Measurements from ENCODE around the gene FAM222B.
"Not testable (repeated sequence)": the region's sequence is repeated elsewhere in the genome, so short reads cannot be mapped to it uniquely, and the experiment has no call there.

FAM222B gene

DNA sequence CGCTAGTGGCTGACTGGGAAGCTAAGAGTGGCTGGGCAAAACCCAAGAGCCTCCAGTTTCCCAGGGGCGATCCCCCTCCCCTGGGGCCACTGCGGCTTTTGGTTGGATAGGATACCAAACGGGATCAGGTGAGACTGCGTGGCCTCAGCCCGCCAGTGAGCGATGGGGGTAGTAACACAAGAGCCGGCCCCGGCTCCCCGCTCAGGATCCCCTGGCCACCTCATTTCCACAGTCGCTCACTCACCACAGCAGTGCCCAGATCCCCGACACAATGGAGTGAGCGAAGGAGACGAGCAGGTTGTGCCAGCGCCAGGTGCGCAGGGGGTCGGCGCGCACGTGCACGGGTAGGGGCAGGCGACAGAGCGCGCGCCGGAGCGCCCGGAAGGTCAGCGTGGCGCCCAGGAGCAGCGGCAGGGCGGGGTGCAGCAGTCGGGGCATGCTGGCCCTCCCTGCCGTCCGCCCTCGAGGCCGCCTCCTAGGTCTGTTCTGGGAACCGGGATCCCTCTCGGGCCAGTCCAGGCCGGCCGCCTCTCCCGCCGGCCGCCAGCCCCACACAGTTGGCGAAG lies 116.8 kb downstream of the FAM222B start:
- peak; percentile 61 for DNase-seq

DNA sequence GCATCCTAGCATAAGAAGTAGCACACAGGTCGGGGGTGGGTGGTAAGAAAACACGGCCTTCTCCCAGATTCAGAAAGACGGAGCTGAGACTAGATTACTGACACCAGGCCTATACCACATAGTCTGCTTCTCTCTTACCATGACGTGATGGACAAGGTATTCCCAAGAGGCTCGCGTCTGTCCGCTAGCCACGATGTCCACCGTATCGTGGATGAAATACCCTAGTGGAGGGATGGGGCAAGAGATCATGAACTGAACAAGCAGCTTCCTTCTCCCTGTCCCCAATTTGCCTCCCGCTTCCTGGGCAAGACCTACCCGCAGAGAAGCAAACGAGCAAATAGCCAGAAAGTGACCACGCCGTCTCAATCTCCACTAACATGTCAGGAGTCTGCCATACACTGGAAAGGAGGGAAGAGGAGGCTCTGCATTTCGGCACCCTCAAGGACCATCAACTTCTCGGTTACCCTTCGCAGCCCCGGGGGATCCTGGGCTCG lies 117.4 kb downstream of the FAM222B start:
- no peak for DNase-seq

DNA sequence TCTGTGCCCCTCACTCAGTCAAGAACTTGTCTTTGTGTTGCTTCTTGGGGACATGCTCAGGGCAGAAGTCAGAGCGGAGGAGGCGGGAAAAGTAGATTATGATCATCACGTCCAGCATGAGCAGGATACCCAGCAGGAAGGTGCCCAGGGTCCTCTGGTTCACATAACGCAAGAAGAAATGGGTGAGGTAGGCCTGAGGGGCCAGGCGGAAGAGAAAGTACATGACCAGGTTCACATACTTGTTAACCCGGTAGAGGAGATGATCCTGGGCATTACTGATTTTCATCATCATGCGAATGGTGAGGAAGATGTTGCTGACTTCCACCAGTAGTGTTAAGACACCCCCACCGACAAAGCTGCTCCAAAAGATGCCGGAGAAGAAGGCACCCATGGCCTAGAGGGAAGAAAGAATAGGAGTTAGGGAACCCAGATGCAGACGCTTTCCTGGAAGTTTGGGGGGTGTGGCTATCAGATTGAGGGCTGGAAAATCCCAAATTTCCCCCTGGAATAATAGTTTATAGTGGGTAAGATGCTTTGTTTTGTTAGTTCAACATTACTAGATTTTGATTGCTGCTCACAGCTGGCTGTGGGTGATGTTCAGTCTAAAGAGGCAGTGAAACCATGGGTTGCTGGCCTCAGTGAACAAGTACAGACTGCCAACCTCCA lies 118.0 kb downstream of the FAM222B start:
- DNase-seq = no peak

DNA sequence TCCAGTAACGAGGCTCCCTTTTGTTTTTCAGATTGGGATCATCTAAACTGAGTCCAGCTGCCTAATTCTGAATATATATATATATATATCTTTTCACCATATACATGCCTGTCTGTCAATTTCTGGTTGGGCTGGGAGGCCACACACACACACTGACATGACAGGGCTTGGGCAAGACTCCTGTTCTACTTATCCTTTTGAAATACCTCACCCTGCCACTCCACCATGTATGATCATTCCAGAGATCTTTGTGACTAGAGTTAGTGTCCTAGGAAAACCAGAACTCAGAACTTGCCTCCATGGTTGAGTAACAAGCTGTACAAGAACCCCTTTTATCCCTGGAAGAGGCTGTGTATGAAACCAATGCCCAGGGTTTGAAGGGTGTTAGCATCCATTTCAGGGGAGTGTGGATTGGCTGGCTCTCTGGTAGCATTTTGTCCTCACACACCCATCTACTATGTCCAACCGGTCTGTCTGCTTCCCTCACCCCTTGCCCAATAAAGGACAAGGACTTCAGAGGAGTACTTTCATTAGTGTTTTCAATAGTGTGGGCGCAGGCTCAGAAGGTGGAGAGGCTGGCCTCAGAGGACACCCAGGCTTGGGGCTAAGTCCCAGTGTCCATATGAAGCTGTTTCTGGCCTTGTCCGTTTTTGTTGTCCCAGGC lies 118.6 kb downstream of the FAM222B start:
- DNase-seq = not testable (repeated sequence)

DNA sequence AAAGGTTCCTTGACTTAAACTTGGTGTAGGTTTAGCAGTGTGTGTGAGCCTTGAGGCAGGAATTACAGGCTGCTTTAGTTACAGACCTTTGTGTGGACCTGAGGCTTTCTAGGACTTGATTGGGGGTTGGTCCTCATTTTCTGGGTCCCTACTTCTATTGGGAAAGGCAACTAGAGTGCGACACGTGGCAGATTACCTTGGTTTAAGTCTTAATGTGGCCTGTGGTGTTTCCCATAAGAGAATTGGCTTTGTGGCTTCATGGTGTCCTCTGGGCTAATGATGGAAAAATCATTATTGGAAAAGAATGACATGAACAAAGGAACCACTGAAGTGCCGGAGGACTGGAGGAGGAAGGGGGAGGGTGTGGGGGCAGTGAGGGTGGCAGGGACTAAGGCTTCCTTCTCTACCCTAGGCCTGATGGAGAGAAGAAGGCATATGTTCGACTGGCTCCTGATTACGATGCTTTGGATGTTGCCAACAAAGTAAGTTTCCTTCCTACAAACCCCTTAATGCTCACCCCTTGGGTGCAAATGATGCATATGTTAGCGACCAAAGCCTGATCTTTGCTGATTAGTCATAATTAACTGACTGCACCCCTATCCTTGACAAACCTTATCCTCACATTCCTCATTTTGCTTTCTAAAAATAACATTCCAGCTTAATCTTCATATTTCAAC lies 119.3 kb downstream of the FAM222B start:
- DNase-seq = no peak

DNA sequence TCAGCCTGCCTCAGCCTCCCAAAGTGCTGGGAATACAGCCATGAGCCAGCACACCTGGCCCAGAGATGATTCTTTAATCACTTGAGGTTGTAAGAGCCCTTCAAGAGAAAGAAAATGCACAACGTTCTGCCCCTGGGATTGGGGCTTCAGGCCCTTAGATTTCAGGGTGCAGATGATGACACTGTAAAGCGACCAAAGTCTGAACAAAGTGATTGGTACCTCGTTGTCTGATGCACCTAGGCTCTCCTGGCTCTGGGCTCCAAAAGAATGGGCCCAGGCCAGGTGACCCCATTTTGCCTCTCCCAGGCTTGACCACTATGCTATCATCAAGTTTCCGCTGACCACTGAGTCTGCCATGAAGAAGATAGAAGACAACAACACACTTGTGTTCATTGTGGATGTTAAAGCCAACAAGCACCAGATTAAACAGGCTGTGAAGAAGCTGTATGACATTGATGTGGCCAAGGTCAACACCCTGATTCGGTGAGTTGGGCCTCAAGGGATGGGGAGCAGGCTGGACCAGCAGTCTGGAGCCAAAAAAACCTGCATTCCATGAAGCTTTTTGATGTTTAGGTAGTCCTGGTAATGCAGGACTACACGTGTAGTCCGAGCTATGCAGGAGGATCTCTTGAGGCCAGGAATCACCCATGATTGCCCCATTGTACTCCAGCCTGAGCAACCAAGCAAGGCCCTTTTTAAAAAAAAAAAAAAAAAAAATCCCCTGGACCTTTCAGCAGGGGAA lies 120.0 kb downstream of the FAM222B start:
- no peak for DNase-seq

DNA sequence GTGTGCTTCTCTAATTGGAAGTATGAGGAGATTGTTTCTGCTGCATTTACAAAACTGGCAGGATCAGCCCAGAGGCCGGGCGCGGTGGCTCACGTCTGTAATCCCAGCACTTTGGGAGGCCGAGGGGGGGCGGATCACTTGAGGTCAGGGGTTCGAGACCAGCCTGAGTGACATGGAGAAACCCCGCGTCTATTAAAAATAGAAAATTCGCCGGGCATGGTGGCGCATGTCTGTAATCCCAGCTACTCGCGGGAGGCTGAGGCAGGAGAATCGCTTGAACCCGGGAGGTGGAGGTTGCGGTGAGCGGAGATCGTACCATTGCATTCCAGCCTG lies 121.6 kb downstream of the FAM222B start:
- DNase-seq = not testable (repeated sequence)

DNA sequence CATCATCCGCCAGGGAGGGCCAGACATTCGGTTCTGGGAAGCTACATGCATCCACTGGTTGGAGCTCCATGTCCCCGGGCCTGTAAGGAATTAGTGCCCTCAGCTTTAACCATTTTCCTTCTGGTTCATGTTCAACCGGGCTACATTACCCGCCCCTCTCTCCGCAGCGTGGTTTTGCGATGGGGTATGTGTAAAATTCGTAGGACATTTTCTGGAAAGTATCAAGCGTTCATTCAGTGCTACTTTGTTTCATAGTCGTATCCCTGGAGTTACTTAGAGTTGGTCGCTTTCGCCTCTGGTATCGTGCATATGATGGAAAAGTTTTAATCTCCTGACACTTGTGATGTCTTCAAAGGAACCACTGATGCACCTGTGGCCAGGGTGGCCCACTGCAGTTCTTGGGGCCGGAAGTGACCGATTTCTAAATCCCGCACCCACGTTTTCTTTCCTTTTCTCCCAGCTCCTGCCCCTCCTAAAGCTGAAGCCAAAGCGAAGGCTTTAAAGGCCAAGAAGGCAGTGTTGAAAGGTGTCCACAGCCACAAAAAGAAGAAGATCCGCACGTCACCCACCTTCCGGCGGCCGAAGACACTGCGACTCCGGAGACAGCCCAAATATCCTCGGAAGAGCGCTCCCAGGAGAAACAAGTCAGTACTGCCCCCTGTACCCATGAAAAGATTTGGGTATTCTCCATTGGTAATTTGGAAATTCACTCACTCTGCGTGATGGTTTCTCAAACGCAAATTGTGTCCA lies 122.2 kb downstream of the FAM222B start:
- no peak for DNase-seq

DNA sequence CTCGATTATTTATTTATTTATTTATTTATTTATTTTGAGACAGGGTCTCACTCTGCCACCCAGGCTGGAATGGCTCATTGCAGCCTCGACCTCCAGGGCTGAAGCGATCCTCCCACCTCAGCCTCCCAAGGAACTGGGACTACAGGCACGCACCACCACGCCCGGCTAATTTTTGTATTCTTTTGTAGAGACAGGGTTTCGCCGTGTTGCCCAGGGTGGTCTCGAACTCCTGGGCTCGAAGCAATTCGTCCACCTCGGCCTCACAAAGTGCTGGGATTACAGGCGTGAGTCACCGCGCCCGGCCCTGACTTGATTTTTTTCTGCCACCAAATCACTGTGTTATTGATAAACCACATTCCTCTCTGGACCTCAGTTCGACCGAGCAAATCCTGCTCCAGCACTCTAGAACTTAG lies 123.6 kb downstream of the FAM222B start:
- DNase-seq = no peak

DNA sequence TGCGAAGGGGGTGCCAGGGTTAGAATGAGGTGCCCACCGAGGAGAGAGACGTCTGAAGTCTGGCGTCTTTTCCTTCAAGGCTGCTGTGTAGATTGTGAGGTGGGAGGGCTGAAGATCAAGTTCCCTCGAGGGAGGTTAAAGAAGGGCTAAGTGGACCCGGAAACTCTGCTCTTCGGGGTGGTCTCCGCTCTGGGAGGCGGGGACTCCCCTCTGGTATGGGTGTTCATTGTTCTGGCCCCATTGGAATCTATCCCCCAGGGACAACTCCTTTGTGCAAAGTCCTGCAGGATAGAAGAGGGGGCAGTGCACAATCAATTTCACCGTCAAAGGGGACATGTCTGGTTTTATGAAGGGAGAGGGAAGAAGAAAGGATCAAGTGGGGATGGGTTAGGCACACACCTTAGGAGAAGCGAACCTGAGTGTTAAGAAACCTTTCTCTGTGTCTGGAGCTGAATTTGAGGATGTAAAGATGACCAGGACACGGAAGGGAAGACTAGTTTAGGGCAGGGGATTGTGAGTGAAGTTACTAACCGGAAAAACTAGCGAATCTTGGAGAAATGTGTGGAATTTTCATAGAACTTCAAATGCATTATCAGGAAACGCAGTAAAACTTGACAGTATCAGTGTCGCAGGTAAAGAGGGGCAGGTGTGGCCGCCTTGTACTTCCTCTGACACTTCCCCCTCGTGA lies 124.1 kb downstream of the FAM222B start:
- no peak for DNase-seq

DNA sequence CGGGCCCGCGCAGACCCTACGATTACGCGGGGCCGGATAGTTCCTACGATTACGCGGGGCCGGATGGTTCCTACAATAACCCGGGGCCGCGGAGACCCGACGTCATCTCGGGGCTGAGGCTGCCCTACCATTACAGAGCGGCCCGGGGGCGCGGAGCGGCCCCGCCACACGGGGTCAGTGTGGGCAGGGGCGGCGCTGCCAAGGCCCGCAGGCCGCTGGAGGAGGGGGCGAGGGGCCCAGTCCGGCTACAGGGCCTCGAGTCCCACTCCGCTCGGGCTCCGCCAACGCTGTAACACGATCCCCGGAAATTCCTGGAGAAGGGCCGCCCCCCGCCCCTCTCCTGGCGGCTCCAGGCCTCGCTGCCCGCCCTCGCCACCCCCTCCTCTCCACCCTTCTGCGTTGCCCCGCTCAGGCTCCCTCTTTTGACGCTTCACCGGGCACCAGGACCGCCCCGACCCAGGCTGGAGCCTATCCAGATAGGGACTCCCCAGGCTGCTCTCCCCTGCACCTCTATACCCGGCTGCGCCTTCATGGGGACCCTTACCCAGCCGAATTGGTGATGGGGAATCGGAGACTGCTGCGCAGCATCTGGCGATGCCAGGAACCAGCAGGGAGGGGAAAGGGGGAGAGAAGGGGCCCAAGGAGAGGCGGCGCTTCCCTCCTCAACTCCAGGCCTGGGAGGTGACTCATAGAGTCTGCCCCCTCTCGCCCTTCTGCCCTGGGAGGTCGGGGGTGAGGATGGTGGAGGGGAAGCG lies 124.8 kb downstream of the FAM222B start, which contains the start of gene RAB34:
Gene RAB34, minus strand, starts transcription at position 291 of the 755 bp plus-strand sequence. CDS start 602 bp downstream, outside the sequence.
- DNase-seq = no peak

DNA sequence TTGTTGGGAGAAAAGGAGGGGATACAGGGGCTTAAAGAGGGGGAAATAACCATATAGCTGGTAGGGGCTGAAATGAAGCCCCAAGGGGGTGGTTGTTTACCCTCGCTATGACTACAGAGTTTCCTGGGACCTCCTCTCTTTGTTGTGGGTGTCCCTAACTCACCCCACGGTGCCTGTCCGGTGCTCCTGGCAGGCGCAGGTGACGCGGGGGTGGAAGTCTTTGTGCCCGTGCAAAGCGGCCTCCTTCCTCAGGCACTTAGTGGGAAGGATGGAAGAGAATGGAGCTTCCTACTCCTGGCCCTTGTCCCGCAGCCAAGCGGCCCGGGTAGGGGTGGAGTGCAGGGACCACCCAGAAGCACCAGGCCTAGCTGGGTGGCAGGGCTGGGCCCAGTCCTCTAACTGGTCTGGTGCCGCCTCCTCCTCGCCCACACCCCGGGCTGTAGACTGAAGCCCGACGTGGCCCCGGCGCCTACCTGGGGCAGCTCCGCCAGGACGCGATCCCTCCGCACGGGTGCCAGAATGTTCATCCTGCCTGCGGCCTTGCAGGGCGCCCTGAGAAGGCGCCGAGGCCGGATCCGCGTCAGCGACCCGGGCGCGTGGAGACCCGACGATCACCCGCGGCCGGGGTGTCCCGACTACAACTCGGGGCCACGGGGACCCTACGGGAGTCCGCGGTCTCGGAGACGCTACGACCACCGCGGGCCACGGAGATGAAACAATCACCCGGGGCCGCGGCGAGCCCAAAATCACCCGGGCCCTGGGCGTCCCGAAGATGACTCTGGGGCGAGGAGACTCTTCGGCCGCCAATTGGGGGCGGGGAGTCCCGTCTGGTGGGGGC lies 125.6 kb downstream of the FAM222B start:
- DNase-seq = no peak

DNA sequence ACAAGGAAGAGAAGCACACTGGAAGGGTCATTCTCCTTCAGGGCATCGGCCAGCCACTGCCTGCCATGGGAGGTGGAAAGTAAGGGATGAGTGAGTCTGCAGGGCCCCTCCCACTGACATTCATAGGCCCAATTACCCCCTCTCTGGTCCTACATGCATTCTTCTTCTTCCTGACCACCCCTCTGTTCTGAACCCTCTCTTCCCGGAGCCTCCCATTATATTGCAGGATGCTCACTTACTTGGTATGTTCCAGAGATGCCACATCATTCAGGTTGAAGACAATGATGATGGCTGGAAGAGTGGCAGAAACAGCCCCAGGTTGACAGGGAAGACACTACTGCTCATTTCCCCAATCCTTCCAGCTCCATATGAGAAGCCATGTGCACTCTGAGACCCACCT lies 127.4 kb downstream of the FAM222B start:
- no peak for DNase-seq

DNA sequence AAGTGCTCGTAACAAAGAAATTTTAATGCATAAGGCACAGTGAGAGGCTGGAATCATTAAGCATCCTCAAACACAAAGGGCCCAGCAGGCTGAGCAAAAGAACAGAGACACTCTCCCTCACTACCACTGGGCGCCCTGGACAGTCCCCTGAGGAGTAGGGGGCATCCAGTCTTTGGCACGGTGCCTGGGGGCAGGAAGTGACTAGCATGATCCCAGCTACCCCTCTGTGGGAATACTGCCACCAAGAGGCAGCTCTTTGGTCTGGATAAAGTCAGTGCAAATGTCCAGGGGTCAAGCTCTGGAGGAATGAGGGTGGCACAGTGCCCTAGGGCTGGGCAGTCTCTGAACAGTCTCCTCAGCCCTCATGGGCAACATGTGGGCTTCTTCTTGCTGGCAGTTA lies 128.3 kb downstream of the FAM222B start:
- no peak for DNase-seq

DNA sequence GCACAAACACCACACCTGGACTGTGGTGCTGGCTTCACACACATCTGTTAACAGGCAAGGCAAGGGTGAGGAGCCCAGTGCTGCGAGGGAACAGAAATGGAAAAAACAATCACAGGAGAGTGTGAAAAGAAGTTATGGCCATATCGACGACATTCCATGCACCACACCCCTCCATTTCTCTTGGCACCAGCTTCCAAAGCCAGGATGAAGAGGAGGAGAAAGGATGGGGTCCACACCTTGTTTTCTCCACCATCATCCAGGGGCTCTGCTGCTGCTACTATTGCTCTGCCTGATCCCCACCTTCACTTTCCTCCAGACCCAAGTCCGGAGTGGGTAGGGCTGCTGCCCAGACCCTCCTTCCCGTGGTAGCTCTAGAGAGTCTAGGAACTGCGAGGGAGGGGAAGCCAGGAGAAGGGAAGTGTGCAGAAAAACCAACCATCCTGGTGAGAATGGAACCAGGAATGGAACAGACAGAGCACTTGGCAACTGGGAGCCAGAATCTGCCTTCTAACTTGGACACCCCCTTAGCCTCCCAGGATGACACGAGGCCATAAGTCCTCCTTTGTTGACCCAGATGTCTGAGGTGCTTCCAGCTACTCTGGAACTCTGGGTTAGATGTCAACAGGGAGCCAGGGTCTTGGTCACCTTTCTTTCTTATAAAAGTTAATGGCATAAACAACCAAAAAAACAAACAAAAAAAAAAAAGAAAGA lies 129.7 kb downstream of the FAM222B start:
- DNase-seq = no peak

DNA sequence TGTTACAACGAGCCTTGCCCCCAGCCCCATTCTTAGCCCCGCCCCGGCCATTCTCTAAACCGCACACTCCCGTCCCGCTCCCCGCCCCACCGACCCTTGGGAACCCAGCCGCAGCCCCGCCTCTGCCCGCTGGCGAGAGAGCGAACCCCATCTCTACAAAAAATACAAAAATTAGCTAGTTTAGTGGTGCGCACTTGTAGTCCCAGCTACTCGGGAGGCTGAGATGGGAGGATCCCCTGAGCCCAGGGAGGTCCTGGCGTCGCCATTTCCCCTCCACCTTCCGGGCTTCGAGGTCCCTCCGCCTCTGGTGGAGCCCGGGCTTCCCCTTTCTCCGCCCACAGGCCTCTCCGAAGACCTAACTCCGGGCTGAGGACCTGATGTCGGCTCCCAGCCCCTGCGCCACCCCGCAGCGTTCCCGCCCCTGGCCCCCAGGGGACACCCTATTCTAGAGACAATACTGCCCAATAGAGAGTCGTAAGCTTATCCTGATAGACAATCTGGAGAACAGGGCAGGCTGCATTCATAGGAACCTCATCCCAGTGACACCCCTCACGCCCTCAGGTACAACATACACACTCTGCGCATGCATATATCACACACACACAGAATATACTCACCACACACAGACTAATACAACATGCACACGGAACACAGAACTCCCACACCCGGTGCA lies 130.4 kb downstream of the FAM222B start:
- DNase-seq = no peak

DNA sequence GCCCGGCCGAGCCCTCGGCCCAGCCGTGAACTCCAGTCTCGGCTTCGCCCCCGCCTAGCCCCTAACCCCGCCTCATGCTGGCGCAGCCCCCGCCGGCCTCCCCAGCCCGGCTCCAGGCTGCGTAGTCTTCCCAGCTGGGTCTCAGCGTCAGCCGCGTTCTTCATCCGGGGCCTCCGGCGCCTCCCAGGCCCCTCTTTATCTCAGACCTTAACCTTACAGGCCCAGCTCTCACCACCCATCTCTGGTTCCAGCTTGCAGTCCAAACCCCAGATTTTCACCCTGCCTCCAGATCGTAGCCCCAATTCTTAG lies 130.9 kb downstream of the FAM222B start, which contains the start of gene PROCA1:
Gene PROCA1, minus strand, starts transcription at position 166 of the 309 bp plus-strand sequence. CDS start 228 bp downstream, outside the sequence.
- DNase-seq = no peak

Data from NCI-H1417 treated with DMSO at 0.1 percent for 48 hours (cell line).